HL-60 (cell line): ENCODE measurements around the gene CNTN5.

Experiments
- DNase-seq, 2 experiments: peaks; one replicate each; pipeline ENCODE4 v3.0.0-alpha.2; 2010 to 2020; ENCODE audit warnings: low read depth in 1 of 2, low spot score in 1 of 2
- H3K27ac ChIP-seq: fragments of 250-450 bp; sonication (Bioruptor Pico); replicated peaks from 2 replicates; pipeline ENCODE4 v1.5.1; 2020; ENCODE audit warnings: mild to moderate bottlenecking, moderate library complexity
- H3K27me3 ChIP-seq: fragments of 250-450 bp; sonication (Bioruptor Pico); 2 replicates; pipeline ENCODE4 v1.5.1; 2021; ENCODE audit warnings: mild to moderate bottlenecking, moderate library complexity; ENCODE audit not compliant: insufficient read depth, poor library complexity, severe bottlenecking
- H3K4me3 ChIP-seq: replicated peaks from 2 replicates; pipeline ENCODE4 v1.5.1; 2011; ENCODE audit warnings: mild to moderate bottlenecking, control low read depth, low read length; ENCODE audit not compliant: insufficient read depth
- GABPA ChIP-seq: IDR thresholded peaks from 2 replicates; pipeline ENCODE4 v1.6.1; 2012; ENCODE audit warnings: low read depth
- POLR2AphosphoS5 ChIP-seq: IDR thresholded peaks from 2 replicates; pipeline ENCODE4 v1.6.1; 2012; ENCODE audit warnings: low read depth
- SPI1 ChIP-seq: IDR thresholded peaks from 2 replicates; pipeline ENCODE4 v1.6.1; 2012; ENCODE audit warnings: low read depth, mild to moderate bottlenecking, borderline replicate concordance
- TF ChIP-seq, protein P1 (sequence below): IDR thresholded peaks from 2 replicates; pipeline ENCODE4 v1.6.1; 2012; ENCODE audit warnings: low read depth; ENCODE audit not compliant: insufficient replicate concordance
- TF ChIP-seq, protein P2 (sequence below): IDR thresholded peaks from one replicate; pipeline ENCODE4 v1.5.1; 2011; ENCODE audit warnings: low read length, control low read depth, inconsistent platforms; ENCODE audit not compliant: insufficient read depth

The CNTN5 gene

DNA sequence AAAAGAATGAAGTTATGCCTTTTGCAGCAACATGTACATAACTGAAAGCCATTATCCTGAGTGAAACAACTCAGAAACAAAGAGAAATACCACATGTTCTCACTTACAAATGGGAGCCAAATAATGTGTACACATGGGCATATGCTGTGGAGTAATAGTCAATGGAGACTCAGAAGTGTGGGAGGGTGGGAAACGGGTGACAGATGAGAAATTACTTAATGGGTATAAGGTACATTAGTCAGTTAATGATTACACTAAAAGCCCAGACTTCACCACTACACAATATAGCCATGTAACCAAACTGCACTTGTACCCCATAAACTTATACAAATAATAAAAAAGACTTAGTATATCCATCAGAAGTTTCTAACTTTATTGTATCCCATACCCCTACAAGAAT lies 992.3 kb downstream of the CNTN5 start:
- Histone ChIP-seq H3K27me3 (no peaks in the 10 kb centered on the region), H3K27ac (no peak overlapping the region), H3K4me3 (no peak overlapping the region)
- DNase-seq: no peak
- TF ChIP-seq, protein P1, sequence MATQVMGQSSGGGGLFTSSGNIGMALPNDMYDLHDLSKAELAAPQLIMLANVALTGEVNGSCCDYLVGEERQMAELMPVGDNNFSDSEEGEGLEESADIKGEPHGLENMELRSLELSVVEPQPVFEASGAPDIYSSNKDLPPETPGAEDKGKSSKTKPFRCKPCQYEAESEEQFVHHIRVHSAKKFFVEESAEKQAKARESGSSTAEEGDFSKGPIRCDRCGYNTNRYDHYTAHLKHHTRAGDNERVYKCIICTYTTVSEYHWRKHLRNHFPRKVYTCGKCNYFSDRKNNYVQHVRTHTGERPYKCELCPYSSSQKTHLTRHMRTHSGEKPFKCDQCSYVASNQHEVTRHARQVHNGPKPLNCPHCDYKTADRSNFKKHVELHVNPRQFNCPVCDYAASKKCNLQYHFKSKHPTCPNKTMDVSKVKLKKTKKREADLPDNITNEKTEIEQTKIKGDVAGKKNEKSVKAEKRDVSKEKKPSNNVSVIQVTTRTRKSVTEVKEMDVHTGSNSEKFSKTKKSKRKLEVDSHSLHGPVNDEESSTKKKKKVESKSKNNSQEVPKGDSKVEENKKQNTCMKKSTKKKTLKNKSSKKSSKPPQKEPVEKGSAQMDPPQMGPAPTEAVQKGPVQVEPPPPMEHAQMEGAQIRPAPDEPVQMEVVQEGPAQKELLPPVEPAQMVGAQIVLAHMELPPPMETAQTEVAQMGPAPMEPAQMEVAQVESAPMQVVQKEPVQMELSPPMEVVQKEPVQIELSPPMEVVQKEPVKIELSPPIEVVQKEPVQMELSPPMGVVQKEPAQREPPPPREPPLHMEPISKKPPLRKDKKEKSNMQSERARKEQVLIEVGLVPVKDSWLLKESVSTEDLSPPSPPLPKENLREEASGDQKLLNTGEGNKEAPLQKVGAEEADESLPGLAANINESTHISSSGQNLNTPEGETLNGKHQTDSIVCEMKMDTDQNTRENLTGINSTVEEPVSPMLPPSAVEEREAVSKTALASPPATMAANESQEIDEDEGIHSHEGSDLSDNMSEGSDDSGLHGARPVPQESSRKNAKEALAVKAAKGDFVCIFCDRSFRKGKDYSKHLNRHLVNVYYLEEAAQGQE: no peak
- TF ChIP-seq POLR2AphosphoS5 (no peak), GABPA (no peak), SPI1 (no peak)
- TF ChIP-seq, protein P2, sequence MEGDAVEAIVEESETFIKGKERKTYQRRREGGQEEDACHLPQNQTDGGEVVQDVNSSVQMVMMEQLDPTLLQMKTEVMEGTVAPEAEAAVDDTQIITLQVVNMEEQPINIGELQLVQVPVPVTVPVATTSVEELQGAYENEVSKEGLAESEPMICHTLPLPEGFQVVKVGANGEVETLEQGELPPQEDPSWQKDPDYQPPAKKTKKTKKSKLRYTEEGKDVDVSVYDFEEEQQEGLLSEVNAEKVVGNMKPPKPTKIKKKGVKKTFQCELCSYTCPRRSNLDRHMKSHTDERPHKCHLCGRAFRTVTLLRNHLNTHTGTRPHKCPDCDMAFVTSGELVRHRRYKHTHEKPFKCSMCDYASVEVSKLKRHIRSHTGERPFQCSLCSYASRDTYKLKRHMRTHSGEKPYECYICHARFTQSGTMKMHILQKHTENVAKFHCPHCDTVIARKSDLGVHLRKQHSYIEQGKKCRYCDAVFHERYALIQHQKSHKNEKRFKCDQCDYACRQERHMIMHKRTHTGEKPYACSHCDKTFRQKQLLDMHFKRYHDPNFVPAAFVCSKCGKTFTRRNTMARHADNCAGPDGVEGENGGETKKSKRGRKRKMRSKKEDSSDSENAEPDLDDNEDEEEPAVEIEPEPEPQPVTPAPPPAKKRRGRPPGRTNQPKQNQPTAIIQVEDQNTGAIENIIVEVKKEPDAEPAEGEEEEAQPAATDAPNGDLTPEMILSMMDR: no peak

DNA sequence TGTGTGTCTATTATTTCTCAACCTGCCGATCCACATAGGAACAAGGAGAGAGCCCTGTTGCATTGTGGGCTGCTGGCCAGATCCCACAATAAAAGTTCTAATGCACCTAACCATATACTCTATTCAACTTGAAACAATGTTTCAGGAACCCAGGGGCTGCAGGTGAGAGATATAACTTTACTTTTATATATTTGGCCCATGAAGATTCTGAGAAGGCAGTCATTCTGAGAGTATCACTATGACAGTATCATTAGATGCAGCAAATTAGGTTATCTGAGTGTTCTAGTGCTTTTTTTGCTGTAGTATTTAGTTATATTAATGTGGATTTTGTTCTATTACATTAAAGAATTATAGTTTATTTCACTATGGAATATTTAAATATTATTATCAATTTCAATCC lies 1011.2 kb downstream of the CNTN5 start:
- no peak overlapping the region for H3K27ac ChIP-seq
- no peak overlapping the region for H3K4me3 ChIP-seq
- no peak for TF ChIP-seq SPI1
- TF ChIP-seq, protein P2: no peak
- TF ChIP-seq GABPA: no peak
- no peaks in the 10 kb centered on the region for H3K27me3 ChIP-seq
- DNase-seq: no peak

DNA sequence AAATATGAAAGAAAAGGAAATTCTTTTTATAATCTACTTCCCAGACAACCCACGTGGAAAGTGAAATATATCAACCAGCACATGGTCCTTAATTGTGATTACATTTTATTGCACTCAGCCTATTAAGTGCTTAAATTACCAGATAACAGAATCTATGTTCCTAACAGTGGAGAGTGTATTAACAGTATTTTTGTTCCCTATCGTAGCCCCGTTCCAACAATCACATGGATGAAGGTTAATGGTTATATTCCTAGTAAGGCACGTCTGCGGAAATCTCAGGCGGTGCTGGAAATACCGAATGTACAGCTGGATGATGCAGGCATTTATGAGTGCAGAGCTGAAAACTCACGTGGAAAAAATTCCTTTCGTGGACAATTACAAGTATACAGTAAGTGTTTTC lies 1040.3 kb downstream of the CNTN5 start:
- H3K27ac ChIP-seq: no peak overlapping the region
- no peak for DNase-seq
- TF ChIP-seq, protein P1: no peak
- TF ChIP-seq, protein P2: no peak
- TF ChIP-seq GABPA (no peak), POLR2AphosphoS5 (no peak), SPI1 (no peak)
- no peak overlapping the region for H3K4me3 ChIP-seq
- H3K27me3 ChIP-seq: no peaks in the 10 kb centered on the region

DNA sequence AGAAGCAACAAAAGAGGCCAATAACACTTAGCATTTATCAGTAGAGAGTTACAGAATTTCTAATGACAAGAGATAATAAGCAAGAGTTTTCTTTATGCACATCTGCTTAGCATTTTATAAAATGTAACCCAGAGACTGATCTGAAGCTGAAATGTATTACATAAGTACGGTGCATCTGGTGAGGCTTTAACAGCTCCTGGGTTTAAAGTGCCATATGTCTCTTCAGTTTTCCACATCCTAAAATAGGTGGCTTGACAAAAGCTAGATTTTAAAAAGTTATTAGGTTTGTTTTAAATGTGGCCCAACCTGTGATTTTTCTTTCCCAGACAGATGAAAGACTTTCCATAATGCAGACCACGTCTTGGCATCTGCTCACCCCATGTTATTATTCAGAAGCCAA lies 1045.7 kb downstream of the CNTN5 start:
- no peak for TF ChIP-seq SPI1
- TF ChIP-seq GABPA: no peak
- no peak for TF ChIP-seq POLR2AphosphoS5
- TF ChIP-seq, protein P2: no peak
- TF ChIP-seq, protein P1: no peak

More for the DNA sequence above, 1045.7 kb downstream of the CNTN5 start:
- no peak overlapping the region for H3K4me3 ChIP-seq
- H3K27me3 ChIP-seq: no peaks in the 10 kb centered on the region
- H3K27ac ChIP-seq: no peak overlapping the region
- DNase-seq: no peak
